DMS53 (cell line): Measurements from ENCODE around the gene NEU2.
"Not testable (repeated sequence)": the region's sequence is repeated elsewhere in the genome, so short reads cannot be mapped to it uniquely, and the experiment has no call there.

ENCODE experiments used
- DNase-seq: peaks from one replicate; lab custom pipeline; 2025; lab: John Stamatoyannopoulos, UW

The NEU2 gene

GRCh38 chr2:233058717-233059546, 26.5 kb downstream of the NEU2 start:
- DNase-seq = no peak

DNA sequence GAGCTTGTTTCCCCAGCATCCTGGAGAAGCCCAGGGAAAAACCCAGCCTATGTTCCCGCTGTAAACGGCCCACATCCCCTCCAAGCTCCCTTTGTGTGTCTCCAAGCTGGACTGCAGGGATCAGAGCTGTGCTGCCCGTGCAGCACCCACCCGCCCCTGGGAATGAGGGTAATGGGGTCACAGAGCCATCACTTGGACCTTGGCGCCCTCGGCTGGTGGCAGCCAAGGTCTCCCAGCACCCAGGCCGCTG, 27.0 kb downstream of the NEU2 start:
- no peak for DNase-seq

DNA sequence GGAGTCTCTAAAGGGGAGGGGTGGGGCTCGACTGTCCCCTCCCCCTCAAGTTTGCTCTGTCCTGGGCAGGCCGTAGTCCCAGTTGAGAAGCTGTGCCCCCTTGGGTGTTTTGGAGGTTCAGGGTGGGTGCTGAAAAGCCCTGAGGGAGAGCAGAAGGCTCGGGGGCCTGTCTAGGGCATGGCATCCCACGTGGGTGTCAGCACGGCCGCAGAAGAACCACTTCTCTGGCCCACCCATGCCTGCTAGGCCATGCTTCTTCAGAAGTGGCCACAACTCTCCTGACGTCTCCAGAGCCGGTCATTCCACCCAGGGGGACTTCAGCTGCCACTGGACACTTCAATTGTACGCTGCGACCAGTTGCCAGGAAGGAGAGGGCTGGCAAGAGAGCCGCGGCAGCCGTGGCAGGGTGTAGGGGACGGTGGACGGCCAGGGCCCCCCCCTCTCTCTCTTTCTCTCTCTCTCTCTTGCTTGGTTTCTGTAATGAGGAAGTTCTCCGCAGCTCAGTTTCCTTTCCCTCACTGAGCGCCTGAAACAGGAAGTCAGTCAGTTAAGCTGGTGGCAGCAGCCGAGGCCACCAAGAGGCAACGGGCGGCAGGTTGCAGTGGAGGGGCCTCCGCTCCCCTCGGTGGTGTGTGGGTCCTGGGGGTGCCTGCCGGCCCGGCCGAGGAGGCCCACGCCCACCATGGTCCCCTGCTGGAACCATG, 27.5 kb downstream of the NEU2 start, which contains the start of gene INPP5D:
Gene INPP5D (plus strand): TSS at position 546 of the 704 bp plus-strand sequence. CDS start 137 bp downstream, at position 683.
- DNase-seq = peak; percentile 48

DNA sequence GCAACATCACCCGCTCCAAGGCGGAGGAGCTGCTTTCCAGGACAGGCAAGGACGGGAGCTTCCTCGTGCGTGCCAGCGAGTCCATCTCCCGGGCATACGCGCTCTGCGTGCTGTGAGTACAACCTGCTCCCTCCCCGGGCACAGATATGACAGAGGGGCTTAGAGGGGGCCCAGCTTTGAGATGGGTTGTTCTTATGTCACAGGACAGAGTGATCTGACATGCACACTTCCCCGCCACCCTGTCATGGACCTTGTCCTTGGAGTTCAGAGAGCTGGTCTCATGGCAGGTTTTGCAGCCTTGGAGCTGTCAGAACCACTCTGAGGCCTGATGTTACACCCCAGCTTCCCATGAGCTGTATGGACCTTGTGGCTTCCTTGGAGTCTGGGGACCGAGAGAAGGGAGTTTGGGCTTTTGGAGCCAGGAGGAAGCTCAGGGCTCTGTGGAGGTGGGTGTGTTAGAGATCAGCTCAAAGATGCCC, 28.1 kb downstream of the NEU2 start:
- peak; percentile 46 for DNase-seq

- DNase-seq = no peak
Measured at GRCh38 chr2:233060980-233061590, 28.6 kb downstream of the NEU2 start.

DNA sequence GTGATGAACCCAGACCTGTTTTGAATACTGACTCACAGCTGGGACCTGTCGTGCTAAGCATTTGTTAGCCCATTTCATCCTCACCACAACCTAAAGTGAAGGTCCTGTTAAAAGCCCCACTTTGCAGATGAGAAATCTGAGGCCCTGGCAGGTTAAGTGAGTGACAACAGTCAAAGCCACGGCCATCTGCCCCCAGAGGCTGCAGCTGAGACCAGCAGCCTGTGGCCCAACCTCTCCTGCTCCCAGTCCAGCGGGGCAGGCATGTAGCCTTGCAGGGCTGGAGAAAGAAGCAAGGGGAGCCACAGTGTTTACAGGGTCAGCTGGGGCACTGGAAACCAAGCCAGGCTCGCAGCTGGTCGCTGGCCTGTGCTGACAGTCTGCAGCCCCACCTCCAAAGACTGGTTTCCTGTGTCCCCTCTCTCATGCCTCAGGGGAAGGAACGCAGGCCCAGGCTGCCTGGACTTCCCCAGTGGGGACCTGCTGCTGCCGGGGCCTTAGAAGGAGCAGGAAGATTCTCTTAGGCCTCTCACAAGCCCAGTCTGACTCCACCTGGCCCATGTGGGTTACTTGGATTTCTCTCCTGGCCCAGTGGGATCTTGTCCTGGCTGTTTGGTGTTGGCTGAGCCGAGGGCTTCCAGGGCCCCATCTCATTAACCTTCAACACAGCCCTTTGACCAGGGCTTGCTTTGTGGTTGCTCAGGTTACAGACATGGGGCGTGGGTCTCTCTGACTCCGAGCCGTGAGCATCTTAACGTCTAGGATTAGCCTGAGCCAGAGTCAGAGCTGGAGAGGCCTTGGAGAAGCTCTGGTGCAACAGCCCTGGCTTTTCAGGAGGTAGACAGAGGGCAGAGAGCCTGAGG, 29.3 kb downstream of the NEU2 start:
- no peak for DNase-seq

GRCh38 chr2:233062451-233062850, 30.0 kb downstream of the NEU2 start:
- DNase-seq = no peak

DNA sequence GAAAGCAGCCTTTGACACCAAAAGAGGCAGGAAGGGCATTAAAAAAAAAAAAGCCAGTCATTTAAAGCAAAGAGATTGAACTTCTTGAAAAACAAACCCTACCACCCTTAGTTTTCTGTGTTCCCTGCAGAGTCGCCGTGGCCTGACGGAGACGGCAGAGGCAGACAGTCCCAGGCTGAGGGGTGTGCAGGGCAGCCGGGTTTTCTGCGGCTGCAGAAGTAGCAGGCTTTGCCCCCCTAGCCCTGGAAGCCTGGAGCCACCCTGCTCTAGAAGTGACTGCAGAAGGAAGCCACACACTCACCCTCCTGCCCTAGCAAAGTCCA, 30.4 kb downstream of the NEU2 start:
- no peak for DNase-seq

DNA sequence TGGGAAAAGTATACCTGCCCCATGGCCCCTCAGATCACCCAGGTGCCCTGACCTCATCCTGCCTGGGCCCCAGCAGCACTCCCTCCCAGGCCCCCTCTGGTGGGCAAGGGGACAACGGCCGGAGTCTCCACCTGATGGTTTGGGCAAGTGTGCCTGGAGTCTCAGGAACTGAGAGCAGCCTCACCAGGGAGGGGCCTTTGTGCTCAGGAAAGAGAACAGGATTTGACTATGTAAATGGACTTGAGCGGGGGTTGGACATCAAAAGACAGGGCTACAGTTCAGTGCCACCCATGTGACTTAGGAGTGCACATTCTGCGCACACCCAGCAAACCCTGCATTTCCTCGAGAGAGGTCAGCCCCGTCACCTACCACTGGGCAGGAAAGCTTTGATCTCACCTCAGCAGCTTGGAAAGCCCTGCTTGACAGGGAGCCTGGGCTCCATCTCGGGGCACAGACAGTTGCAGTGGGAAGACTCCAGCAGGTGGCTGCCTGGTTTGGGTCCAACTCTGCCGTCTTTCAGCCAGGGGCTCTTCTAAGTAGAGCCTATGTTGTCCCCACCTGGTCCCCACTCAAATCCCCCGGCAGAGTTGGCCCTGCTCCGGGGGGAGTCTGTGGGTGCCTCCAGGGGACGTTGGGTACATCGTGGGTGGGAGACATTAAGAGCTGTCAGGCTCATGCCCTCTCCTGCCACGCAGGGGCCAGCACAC, 30.9 kb downstream of the NEU2 start:
- DNase-seq = no peak

DNA sequence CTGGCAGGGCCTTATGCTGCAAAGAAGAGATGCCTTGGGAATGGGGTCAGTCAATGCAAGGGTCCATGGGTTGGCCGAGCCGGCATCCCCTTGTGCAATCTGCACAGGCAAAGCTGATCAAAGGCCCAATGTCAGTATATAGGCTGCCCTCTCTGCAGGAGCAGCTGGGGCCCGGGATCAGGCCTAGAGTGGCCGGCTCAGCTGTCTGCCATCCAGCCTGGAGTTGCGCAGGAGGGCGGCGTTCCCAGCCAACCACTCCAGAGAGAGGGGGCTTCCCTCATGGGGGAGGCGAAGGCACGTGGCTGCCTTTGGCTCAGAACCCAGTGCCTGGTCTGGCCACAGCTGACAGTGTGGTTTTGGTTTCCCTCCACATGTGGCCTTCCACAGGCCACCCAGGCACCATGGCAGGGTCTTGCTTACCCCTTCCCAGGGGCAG, 31.5 kb downstream of the NEU2 start:
- no peak for DNase-seq

DNA sequence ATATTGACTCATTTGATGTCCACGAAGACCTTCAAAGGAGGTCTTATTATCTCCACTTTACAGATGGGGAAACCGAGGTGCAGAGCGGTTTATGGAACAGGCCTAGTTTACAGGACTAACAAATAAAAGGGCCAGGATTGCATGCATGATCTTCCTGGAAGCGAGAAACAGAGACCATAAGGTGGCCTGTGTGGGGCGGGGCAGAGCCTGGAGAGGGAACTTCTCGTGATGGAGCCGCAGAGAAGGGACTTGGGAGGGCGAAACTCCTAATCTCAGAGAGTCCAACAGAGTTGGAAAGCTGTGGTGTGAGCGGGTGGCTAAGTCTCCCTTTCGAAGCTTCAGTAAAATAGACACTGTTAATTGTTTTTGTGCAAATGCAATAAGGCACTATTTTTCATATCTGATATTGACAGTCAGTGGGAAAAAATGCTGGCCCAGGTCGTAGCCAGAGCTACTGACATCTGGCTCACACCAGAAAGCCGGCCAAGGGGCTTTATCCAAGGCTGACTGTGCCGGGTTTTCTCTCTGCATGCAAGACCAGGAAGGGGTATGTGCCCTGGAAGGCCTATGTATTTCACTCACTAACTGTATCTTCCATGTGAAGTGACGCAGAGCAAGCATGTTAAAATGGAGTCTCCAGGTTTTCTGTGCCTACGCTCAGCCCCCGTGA, 32.2 kb downstream of the NEU2 start:
- DNase-seq = no peak

DNA sequence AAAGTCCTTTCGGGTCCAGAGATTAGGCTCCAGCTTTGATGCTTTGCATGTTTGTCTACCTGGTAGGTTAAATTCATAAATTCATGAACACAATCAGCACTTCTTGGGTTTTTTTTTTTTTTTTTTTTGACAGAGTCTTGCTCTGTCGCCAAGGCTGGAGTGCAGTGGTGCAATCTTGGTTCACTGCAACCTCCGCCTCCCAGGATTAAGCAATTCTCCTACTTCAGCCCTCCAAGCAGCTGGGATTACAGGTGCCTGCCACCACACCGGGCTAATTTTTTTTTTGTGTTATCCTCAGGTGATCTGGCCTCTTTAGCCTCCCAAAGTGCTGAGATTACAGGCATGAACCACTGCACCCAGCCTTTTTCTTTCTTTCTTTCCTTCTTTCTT, 32.7 kb downstream of the NEU2 start:
- not testable (repeated sequence) for DNase-seq

GRCh38 chr2:233065954-233066470, 33.5 kb downstream of the NEU2 start:
- no peak for DNase-seq

- no peak for DNase-seq
Measured at GRCh38 chr2:233068762-233069418, 36.4 kb downstream of the NEU2 start.

DNA sequence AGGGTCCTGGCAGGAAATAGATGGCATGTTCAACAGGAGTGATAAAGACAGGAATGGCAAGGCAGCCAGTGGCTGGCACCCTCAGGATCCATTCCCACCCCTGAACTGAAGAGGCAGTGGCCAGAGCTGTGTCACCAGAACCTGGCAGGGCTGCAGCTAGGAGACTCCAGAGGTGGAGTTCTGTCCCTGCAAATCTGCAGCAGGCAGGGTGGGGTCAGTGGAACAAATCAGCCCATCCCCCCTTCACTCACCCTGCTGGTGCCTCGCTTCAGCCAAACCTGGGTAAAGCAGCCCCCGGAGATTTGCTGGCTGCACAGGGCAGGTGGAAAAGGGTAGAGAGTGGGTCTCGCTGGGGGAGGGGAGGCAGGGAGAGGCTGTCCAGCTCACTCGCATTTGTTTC, 40.4 kb downstream of the NEU2 start:
- no peak for DNase-seq

DNA sequence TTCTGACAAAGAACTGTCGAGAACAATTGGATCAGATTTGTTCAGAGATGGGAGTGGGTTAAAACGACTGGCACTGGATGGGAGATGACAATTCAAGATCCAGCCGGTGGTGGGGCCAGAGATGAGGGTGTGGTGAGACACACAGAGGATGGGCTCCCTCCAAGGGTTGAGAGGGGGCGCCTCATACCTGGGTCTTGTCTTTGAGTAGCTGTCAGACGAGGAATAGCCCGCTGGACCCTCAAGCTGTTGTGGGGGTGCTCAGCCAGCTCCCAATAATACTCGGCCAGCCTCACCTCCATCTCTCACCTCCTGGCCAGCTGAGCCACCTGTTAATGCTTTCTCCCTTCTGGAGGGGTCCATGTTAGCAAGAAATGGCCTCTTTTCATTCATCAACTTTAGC, 41.6 kb downstream of the NEU2 start:
- DNase-seq = no peak

- DNase-seq = no peak
Measured at GRCh38 chr2:233075141-233075965, 42.9 kb downstream of the NEU2 start.

DNA sequence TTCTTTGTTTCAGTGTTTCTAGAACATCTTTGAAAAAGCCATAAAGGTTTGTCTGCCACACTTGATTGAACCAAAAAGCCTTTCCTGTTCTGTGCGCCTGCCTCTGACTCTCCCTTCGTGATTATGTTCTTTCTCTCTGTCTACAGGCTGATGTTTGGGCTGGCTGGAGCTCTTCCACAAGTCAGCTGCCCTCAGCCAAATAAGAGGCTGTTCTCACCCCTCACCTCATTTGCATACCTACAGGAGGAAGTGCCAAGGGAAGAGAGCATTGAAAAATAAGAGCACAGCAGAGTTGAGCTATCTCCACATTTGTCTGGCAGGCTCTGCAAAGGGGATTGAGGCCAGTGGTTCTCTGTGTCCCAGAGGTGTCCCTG, 43.5 kb downstream of the NEU2 start:
- no peak for DNase-seq

GRCh38 chr2:233076749-233077148, 44.3 kb downstream of the NEU2 start:
- DNase-seq = no peak
